GM12878 (cell line): ENCODE measurements around the gene SLC25A17. TPM values are rescaled to one million over a fixed set of nuclear protein-coding genes. Genes with fewer than 3 reads are reported as not detected.

Source experiments
- CEBPZ ChIP-seq: fragments of 150-350 bp; IDR thresholded peaks from 2 replicates; pipeline ENCODE4 v1.6.1; 2016; ENCODE audit warnings: low read depth, low read length
- E2F8 ChIP-seq: fragments of 450-650 bp; IDR thresholded peaks from 2 replicates; pipeline ENCODE4 v1.6.1; 2018; ENCODE audit warnings: mild to moderate bottlenecking, low read depth, moderate library complexity; ENCODE audit not compliant: partially characterized antibody
- EGR1 ChIP-seq, 2 experiments: IDR thresholded peaks; 1 replicate in 1 of 2; 2 replicates in 1 of 2; pipeline ENCODE4 v1.6.1; 2011 to 2012; ENCODE audit warnings: low read depth in 2 of 2, low read length in 2 of 2, borderline replicate concordance in 1 of 2, mild to moderate bottlenecking in 1 of 2, moderate library complexity in 1 of 2
- ELK1 ChIP-seq: IDR thresholded peaks from 2 replicates; pipeline ENCODE4 v1.6.1; 2012; ENCODE audit warnings: low read depth, low read length, improper control_type of control experiment
- ETV6 ChIP-seq, 2 experiments: fragments of 450-650 bp in 1 of 2; IDR thresholded peaks in 1 of 2; conservative IDR thresholded peaks in 1 of 2; 2 replicates each; pipeline ENCODE4 v1.6.1; 2014; ENCODE audit warnings: antibody characterized with exemption in 1 of 2, borderline replicate concordance in 1 of 2, low read depth in 1 of 2, mild to moderate bottlenecking in 1 of 2, moderate library complexity in 1 of 2
- GABPA ChIP-seq: IDR thresholded peaks from 2 replicates; pipeline ENCODE4 v1.6.1; 2014; ENCODE audit warnings: antibody characterized with exemption, low read depth, mild to moderate bottlenecking, inconsistent platforms
- GATAD2B ChIP-seq: fragments of 450-650 bp; conservative IDR thresholded peaks from 2 replicates; pipeline ENCODE4 v1.6.1; 2017; ENCODE audit warnings: low read depth, mild to moderate bottlenecking, moderate library complexity
- HDGF ChIP-seq: fragments of 450-650 bp; IDR thresholded peaks from 2 replicates; pipeline ENCODE4 v1.6.1; 2016; ENCODE audit warnings: antibody characterized with exemption
- MEF2B ChIP-seq: fragments of 450-650 bp; IDR thresholded peaks from 2 replicates; pipeline ENCODE4 v1.6.1; 2018; ENCODE audit warnings: mild to moderate bottlenecking, moderate library complexity; ENCODE audit not compliant: partially characterized antibody, poor library complexity, severe bottlenecking
- MLLT1 ChIP-seq: fragments of 450-650 bp; IDR thresholded peaks from 2 replicates; pipeline ENCODE4 v1.6.1; 2016; ENCODE audit warnings: mild to moderate bottlenecking
- MTA3 ChIP-seq: IDR thresholded peaks from 2 replicates; pipeline ENCODE4 v1.6.1; 2012; ENCODE audit warnings: low read length, inconsistent platforms, borderline replicate concordance
- NR2C1 ChIP-seq: fragments of 450-650 bp; IDR thresholded peaks from 2 replicates; pipeline ENCODE4 v1.6.1; 2017; ENCODE audit warnings: antibody characterized with exemption, mild to moderate bottlenecking, moderate library complexity
- RELA ChIP-seq: fragments of 450-650 bp; IDR thresholded peaks from 2 replicates; pipeline ENCODE4 v1.8.0; 2014; ENCODE audit warnings: borderline replicate concordance; ENCODE audit not compliant: partially characterized antibody
- STAT1 ChIP-seq: fragments of 450-650 bp; conservative IDR thresholded peaks from 2 replicates; pipeline ENCODE4 v1.6.1; 2014; ENCODE audit warnings: antibody characterized with exemption, mild to moderate bottlenecking
- TCF12 ChIP-seq: IDR thresholded peaks from 2 replicates; pipeline ENCODE4 v1.6.1; 2011; ENCODE audit warnings: low read depth, mild to moderate bottlenecking, low read length
- polyA plus RNA-seq, 11 experiments: library from polyadenylated mRNA; depleted of rRNA in 4 of 11; unstranded in 6 of 11; stranded (reverse) in 5 of 11; fragments of >200 nt; fragmentation: Nextera tagmentation in 4 of 11; fragmentation: Illumina TruSeq in 1 of 11; extraction: Ambion mirVana in 4 of 11; extraction: Trizol in 1 of 11; gene quantifications; 1 replicate in 1 of 11; 2 replicates in 10 of 11; pipeline versions ENCODE4 v1.2.1 to v1.2.3, GENCODE V29; 2011 to 2016; ENCODE audit warnings: inconsistent platforms in 2 of 11, missing spikeins in 2 of 11, low read depth in 1 of 11
- total RNA-seq, 4 experiments: library from RNA; depleted of rRNA in 3 of 4; stranded (reverse); fragments of >200 nt in 3 of 4; fragmentation: Illumina TruSeq in 1 of 4; extraction: Trizol in 1 of 4; gene quantifications; 2 replicates each; pipeline versions ENCODE4 v1.2.1 to v1.2.3, GENCODE V29; 2013 to 2021

SLC25A17 gene
- total and polyA plus RNA-seq, 10 of the 15 experiments (the other 5 are each of a cell fraction or from before 2014, with no cell fraction given), result 37.5 to 113 (median 62.3) TPM

- TF ChIP-seq CEBPZ (no peak), GABPA (peak; percentile 89), E2F8 (peak; percentile 57), GATAD2B (no peak), NR2C1 (0 out of 2 replicates have a peak, but pooled peaks have one; percentile 16), EGR1 (IDR thresholded peaks at IDR 0.05; ENCODE audit: borderline replicate concordance in 1 of 2, low read depth in 2 of 2, low read length in 2 of 2) (0 out of 3 replicates have a peak, but pooled peaks of 1 of the 2 experiments have one; percentile 17), HDGF (no peak), STAT1 (peak; percentile 95; the same call in 1 of the 2 replicates), MEF2B (peak; percentile 49), RELA (peak; percentile 16), MLLT1 (0 out of 2 replicates have a peak, but pooled peaks have one; percentile 62), TCF12 (peak; percentile 66; the same call in 1 of the 2 replicates), MTA3 (no peak), ELK1 (peak; percentile 26; the same call in 1 of the 2 replicates), ETV6 (conservative IDR thresholded peaks at IDR 0.05 in 1 of 2, IDR thresholded peaks at IDR 0.05 in 1 of 2; ENCODE audit: borderline replicate concordance in 1 of 2, low read depth in 1 of 2) (no peak)
Observed at GRCh38 chr22:40856513-40857308, 37.6 kb upstream of the SLC25A17 start, which contains the start of the genes ST13 and XPNPEP3 (continued).
